Adipose tissue (tissue), 3 donors: Measurements from ENCODE around the gene LMO7. TPM values are rescaled to one million over a fixed set of nuclear protein-coding genes. Genes with fewer than 3 reads are reported as not detected.
"Not testable (repeated sequence)": the region's sequence is repeated elsewhere in the genome, so short reads cannot be mapped to it uniquely, and the experiment has no call there.

Experiments used
- H3K27ac ChIP-seq: one replicate; pipeline ENCODE4 v1.5.1; 2013; ENCODE audit warnings: low read depth, low read length
- WGBS, 3 donors: extraction: QIAGEN DNeasy Blood & Tissue Kit; methylation state at CpG; one replicate each; pipeline ENCODE4 v1.1.7; 2013; 5-methylcytosine and 5-hydroxymethylcytosine counted together
- polyA plus RNA-seq, 3 donors: library from polyadenylated mRNA; stranded (reverse); fragments of 200-250 nt; gene quantifications; one replicate each; pipeline ENCODE4 v1.2.3, GENCODE V29; 2013
- donor health status: healthy with polysubstance abuse.
- donor health status: Bipolar disorder and iron deficiency.
- donor health status: healthy.

LMO7 gene
- polyA plus RNA-seq, 3 donors = 2.4 to 10.4 (median 5.0) TPM

DNA sequence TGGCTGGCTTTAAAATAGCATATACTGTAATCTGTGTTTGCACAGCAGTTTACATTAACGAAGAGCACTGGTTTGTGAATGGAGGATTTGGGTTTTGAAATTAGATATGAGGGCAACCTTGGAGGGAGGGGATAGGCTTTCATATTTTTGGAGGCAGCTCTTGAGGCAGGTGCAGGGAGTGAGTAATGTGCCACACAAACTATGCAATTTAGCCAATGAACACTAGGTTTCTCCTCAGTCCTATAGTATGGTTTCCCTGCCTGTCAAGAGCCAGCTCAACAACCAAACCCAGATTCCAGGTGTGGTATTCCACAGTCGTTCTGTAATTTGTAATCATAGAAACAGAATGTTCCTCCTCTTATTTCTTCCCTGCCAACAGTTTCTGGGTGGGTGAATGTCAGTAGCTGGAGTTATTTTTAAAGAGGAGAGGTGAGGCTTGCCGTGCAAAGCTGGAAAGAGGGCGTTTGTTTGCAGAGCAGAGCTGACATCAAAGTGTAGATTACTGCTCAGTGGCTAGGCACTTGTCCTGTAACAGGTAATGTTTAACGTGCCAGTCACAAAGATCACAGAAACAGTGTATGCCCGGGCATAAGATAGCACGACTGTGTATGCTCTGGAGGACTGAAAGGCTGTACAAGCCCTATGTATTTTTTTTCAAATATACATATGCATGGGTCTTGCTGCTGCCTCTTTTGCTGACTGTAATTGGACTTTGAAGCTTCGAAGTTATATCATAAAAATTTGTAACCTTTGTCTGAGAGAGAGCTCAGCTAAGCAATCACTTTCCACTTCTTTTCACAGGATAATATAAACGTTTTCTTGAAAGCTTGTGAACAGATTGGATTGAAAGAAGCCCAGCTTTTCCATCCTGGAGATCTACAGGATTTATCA lies 124.2 kb downstream of the LMO7 start:
- H3K27ac ChIP-seq = no peak overlapping the region
- 15 to 46% (median 41%) methylated on average over 9 of the region's 9 CpGs for WGBS, 3 donors

DNA sequence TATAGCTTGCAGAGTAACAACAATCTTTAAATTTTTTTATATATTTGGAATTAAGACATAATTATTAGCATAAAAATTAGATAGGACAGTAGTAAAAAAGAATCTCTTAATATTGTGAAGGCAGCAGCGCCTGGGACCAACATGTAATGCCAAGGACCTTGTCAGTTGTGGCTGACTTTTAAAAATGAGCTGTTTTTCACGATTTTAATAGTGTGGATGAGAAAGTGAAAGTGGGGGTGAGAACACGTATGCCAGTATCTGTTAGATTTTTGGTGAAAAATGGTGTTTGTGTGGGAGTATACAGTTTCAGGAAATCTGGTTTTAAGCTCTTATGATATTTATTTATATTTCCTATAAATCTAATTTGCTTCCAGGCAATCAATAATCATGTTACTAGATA lies 125.2 kb downstream of the LMO7 start:
- H3K27ac ChIP-seq = no peak overlapping the region
- WGBS, 3 donors = 25 to 34% (median 28%) methylated on average over 3 of the region's 3 CpGs

DNA sequence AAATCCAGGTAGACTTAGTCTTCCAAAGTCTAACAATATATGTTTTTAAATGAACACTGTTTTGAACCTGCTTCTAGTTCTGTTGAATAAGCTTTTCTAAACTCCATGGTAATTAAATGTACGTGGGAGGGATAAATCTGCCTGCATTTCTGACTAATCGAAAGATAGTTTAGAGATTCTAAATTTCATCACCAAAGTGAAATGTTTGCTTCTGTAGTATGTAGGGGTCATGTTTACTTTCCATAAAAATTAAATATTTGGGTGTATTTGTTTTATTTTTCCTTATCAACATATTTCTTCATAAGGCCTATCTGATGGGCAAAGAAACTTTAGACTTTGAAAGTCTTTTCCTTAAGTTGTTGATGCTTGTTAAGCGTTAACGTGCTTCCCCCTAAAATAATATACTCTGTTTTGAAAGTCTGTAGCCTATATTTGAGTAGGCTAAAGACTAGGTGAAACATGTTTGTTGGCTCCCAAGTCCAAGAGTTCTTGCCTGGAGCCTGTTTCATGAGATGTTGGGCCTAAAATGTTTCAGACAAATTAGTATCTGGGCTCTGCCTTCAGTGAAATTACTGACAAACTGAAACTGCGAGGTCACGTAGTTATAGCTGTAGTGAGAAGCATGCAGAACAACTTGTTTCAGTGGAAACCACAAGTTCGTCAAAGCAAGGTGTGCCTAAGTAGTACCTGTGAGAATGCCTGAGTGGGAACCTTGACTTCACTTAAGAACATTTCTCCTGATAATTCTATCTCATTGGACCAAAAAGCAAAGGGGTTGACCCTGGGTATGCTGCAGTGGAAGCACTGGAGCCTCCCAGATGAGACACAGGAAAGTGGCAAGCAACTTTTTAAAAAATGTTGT lies 126.2 kb downstream of the LMO7 start:
- WGBS, 3 donors = 16 to 44% (median 34%) methylated on average over 7 of the region's 7 CpGs
- H3K27ac ChIP-seq = no peak overlapping the region

DNA sequence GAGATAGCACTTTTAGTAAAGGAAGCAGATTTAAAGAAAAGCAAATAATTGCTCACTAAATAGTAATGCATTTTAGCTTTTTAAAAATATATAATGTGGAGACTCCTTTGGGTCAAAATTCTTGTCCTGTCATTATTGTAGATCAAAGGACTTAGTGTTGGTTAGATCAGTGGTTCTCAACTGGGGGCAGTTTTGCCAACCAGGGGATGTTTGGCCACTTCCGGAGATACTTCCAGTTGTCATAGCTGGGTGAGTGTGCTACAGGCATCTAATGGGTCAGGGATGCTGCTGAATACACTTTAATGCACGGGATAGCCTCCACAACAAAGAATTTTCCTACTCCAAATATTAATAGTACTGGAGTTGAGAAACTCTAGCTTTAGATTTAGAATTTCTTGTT lies 126.8 kb downstream of the LMO7 start:
- H3K27ac ChIP-seq = no peak overlapping the region
- 72 to 87% (median 72%) methylated on average over 2 of the region's 2 CpGs for WGBS, 3 donors

DNA sequence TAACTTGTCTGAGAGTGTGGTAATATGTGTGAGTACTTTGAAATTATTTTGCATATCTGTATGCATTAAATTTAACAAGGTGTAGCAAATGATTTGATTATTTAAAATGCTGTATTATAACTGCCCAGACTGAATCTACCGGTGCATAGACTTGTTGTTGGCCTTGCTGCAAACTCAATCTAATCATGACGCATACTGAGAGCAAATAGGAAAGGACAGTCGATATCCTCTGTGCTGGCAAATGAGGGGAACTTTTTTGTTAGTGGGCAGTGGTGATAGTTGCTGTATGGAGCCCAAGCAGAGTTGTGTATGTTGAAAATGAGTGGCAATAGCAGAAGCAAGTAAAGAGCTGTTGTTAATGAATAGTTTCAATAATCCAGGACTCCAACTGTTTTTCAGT lies 127.4 kb downstream of the LMO7 start:
- 54 to 97% (median 90%) methylated on average over 3 of the region's 3 CpGs for WGBS, 3 donors
- H3K27ac ChIP-seq = no peak overlapping the region

DNA sequence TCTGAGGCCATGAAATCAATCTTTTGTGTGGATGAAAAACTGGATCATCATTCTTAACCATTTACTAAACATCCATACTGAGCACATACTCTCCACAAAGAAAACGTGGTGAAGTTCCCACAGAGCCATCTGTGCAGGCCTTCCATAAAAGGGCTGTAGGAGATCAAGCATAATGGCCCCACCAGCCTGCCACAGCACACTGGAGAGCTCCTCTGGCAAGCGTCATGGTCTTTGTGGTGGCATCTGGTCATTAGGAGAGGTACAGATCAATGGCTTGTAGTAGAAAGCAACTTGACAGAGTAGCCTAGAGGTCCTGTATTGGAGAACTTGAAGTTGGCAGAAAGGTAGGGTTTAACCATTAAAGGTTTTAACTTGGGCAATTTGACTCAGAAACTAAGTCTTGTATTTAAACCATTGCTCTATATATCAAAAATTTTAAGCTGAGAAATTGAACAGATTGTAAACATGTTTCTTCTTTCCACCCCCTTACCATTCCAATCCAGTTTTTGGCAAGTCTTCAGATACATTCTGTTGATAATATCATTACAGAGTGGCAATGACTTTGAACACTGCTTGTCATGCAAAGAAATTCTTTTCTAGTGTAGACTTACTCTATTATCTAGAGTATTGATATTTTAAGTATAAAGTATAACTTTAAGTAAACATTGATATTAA lies 128.3 kb downstream of the LMO7 start:
- no peak overlapping the region for H3K27ac ChIP-seq
- 72 to 87% (median 86%) methylated on average over 2 of the region's 2 CpGs for WGBS, 3 donors

DNA sequence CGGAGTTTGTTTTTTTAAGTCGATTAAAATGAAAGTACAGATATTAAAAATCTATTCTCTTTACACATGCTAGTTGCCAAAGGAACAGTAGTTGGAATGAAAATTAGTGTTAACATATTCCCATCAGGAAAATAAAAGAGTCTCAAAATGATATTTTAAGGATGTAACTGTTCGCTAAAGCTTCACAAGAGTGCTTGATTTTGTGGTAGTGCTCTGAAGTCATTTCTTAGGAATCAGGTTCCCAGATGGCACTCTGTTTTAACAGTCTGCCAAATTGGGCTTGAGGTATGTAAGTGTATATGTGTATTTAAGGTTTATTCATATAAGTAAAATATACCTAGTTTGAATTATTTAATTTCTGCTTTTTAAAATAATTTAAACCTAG lies 128.8 kb downstream of the LMO7 start:
- no peak overlapping the region for H3K27ac ChIP-seq
- WGBS, 3 donors = 35 to 89% (median 61%) methylated on average over 3 of the region's 3 CpGs

DNA sequence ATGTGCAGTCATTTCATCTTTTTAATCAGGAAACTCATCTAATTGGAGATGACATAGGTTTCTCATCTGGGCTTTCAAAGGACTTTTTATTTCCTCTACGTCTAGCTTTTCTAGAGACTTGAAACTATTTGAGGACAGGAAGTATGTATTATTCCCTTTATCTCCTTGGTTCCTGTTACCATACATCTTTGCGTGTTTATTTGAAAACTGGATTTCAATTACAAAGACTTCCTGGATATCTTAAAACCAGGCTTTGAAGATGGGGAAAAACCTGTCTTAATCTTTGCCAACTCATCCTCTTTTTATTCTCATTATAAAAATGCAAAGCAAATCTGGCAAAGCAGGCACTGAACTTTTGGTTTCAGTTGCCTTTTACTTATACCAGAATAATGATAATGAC lies 130.5 kb downstream of the LMO7 start:
- no peak overlapping the region for H3K27ac ChIP-seq
- 74 to 91% (median 82%) methylated on average over 2 of the region's 2 CpGs for WGBS, 3 donors

DNA sequence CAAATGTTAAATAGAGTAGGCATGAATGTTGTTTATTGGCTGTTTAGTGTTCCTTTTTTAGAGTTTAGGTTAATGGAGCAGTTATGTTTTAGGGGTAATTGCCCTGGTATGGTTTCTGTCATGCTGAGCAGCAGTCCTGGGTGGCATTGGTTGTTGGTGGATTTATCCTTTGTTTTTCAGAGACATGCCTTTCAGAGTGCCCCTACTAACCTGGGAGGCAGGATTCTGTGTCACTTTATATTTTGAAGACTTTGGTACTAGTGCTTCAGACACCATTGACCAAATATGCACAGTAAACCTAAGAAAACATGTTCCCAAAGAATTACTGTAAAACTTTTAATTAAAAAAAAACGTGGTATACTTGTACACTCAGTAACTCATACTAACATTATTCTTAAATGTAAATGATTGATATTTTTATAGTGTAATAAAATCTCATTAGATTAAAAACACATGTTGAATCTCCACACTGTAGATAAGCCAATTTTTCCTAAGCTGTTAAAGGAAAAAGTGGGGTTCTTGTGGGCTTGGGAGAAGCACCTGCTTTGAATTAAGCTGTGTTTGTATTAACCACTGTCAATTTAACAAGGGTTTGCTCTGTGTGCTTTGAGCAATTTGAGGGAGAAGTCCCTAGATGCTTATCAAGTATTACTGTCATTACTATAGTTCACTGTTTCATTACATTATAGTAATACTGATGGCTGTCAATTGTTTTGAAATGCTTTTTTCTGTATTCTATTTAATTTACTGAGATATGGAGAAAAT lies 133.2 kb downstream of the LMO7 start:
- 39 to 53% (median 53%) methylated on average over 1 of the region's 1 CpG for WGBS, 3 donors
- no peak overlapping the region for H3K27ac ChIP-seq

DNA sequence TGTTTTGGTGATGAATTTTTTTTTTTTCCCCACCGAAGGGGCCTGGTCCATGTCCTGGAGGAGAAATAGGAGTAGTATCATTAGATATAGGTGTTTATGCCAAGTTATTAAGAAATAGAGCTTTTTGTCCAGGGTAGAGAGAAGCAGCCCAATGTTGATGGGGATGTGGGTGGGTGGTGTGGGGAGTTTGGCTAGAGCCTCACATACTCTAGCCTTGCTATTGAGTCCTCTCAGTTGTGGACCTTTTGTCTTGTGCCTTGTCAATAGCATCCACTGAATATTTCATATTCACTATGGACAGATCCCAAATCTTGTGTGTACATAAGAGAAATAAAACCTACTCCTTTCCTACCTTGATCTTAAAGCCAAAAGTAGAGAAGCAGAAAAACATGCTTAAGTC lies 134.0 kb downstream of the LMO7 start:
- 81 to 89% (median 88%) methylated on average over 1 of the region's 1 CpG for WGBS, 3 donors
- H3K27ac ChIP-seq = no peak overlapping the region

DNA sequence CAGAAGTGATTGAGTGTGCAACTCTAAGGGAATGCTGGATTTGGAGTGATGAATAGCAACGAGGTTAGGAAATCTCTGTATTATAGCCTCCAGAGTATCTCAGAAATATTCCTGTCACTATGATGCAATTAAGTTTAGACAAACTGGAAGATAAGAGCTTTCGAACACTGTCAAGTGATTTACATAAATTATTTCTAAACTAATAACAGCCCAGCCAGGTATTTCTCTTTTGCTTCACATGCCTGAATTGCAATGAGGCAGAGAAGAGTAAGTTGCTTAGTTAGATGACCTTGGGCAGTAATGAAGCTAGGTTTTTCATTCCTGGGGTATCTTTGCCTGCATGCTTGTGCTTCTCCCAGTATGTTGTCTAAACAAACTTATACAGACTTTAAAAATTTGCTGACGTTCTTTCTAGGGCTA lies 134.5 kb downstream of the LMO7 start:
- WGBS, 3 donors = 66 to 74% (median 68%) methylated on average over 3 of the region's 3 CpGs
- H3K27ac ChIP-seq = no peak overlapping the region

DNA sequence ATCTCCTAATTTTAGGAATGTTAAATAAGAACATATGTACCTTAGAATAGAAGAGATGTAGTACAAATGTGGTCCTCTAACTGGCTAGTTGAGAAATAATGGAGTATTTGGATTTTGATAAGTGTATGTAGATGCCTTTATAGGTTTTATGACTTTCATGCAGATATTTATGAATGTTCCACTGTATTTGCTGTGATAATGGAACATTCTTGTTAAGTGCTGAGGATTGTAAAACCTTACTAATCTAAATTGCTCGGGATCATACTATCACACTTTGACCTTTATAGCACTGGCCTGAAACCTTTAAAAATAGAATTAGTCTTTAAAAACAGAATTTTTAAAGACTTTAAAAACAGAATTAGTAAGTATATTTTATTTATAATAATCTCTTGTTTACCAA lies 135.1 kb downstream of the LMO7 start:
- H3K27ac ChIP-seq = no peak overlapping the region
- 60 to 78% (median 71%) methylated on average over 1 of the region's 1 CpG for WGBS, 3 donors

DNA sequence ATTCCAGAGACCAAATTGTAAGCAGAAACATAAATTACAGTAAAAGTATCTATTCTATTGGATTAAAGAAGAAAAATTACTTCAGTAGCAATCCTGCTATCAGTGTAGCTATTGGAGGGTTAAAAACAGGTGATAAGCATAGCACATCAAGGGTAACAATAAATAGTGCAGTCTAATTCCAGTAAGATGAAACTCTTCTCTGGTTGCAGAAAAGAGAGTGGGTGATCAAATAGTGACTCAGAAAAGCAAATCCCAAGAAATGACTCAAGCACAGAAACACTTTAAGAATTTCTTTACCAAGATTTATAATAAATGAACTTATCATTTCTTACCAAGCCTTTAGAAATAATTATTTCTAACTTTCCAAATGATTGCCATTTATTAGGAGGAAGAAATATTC lies 135.7 kb downstream of the LMO7 start:
- H3K27ac ChIP-seq = no peak overlapping the region

DNA sequence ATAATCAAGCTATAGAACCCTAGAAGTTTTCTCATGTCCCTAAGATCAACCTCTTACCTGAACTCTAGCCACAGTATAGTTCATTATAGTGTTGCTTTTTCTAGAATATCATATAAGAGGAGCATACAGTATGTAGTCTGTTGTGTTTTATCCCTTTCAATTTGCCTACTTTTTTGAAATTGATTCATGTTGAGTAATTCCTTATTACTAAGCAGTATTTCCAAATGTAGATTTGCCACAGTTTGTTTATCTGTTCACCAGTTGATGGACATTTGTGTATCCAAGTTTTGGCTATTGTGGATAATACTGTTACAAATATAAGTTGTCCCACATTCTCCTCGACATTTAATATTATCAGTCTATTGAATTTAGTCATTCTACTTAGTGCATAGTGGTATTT lies 138.0 kb downstream of the LMO7 start:
- no peak overlapping the region for H3K27ac ChIP-seq
- WGBS, 3 donors = 87 to 100% (median 100%) methylated on average over 1 of the region's 1 CpG

DNA sequence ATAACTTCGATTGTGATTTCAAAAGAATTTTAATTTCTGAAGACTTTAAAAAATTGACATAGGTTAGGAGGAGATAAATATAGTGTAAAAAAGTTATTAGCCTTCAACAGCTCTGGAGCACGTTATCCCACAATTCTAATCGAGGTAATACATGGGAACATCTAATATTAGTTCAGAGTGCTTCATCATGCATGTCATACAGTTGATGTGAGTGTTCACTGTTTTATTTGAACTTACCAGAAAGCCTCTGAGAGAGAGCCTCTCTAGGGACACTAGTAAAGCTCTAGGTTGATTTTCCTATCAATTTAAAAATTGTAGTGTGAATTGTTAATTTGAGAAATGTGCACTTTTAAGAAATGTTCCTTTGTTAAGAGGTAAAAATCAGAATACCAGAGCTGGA lies 140.4 kb downstream of the LMO7 start:
- WGBS, 3 donors = 53 to 91% (median 88%) methylated on average over 3 of the region's 3 CpGs
- H3K27ac ChIP-seq = no peak overlapping the region

DNA sequence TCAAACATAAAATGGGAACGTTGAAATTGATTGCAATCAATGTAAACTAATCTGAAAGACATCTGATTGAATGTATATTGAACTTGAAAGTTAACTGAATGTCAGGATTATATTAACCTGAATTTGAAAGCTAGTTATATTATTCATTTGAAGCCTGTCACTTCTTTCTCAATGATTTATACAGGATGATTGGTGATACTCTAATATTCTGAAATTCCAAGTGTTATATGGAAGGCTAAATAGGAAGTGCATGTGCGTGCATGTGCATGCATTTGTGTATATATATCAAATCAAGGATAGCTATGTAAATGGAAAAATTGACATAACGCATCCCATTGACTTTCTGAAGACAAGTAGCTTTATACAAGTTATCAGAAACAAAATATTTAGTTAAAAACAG lies 143.3 kb downstream of the LMO7 start:
- WGBS, 3 donors = 84 to 97% (median 96%) methylated on average over 3 of the region's 3 CpGs
- H3K27ac ChIP-seq = no peak overlapping the region

DNA sequence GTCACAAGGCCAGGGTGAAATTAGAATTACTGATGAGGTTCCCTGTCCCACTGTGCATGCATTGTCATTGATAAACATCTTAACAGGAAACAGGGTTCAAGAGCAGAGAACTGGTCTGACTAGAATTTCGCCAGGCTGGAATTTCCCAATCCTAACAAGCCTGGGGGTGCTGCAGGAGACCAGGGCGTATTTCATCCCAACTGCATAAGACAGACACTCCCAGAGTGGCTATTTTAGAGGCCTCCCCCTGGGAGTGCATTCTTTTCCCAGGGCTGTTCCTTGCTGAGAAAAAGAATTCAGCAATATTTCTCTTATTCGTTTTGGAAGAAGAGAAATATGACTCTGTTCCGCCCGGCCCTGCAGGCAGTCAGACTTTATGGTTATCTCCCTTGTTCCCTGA lies 144.0 kb downstream of the LMO7 start:
- not testable (repeated sequence) for H3K27ac ChIP-seq
- WGBS, 3 donors = 91 to 92% (median 92%) methylated on average over 5 of the region's 5 CpGs

DNA sequence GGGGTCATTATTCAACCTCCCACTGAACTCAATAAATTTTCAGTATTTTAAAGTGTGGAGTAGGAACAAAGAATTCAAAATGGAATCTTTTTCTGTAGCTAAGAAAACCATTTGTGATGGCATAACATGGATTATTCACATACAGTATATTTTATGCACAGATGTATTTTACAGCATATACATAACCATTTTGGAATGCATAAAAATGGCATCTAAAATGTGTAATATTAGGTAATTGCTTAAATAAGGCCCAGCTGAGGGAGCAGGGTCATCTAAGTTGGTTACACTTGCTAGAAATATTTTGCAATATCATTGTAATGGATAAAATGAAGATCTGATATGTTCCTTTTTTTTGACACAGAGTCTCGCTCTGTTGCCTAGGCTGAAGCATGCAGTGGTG lies 146.9 kb downstream of the LMO7 start:
- H3K27ac ChIP-seq = no peak overlapping the region
- WGBS, 3 donors = 0 to 96% (median 41%) methylated on average over 1 of the region's 1 CpG
